T-helper 1 cell treated with Interleukin-12 subunit alpha and Interleukin-12 subunit beta and Interleukin-4 antibody, amounts not matched to agents 30 μg/mL and 1 μg/mL, for 36 hours (primary cell): ENCODE results near the gene CAGE1.

Source experiments
- H3K27ac Mint-ChIP-seq: one replicate; pipeline ENCODE4 v1.8.0; 2021; ENCODE audit warnings: mild to moderate bottlenecking, mixed read lengths
- H3K27me3 Mint-ChIP-seq: one replicate; pipeline ENCODE4 v1.8.0; 2021; ENCODE audit warnings: low read depth, mixed read lengths
- H3K36me3 Mint-ChIP-seq: one replicate; pipeline ENCODE4 v1.8.0; 2021; ENCODE audit warnings: low read depth, mixed read lengths
- H3K4me1 Mint-ChIP-seq: one replicate; pipeline ENCODE4 v1.8.0; 2021; ENCODE audit warnings: low read depth, mixed read lengths
- H3K4me3 Mint-ChIP-seq: one replicate; pipeline ENCODE4 v1.8.0; 2021; ENCODE audit warnings: mild to moderate bottlenecking, moderate library complexity, mixed read lengths
- H3K9me3 Mint-ChIP-seq: one replicate; pipeline ENCODE4 v1.8.0; 2021; ENCODE audit warnings: mixed read lengths

CAGE1 gene

DNA sequence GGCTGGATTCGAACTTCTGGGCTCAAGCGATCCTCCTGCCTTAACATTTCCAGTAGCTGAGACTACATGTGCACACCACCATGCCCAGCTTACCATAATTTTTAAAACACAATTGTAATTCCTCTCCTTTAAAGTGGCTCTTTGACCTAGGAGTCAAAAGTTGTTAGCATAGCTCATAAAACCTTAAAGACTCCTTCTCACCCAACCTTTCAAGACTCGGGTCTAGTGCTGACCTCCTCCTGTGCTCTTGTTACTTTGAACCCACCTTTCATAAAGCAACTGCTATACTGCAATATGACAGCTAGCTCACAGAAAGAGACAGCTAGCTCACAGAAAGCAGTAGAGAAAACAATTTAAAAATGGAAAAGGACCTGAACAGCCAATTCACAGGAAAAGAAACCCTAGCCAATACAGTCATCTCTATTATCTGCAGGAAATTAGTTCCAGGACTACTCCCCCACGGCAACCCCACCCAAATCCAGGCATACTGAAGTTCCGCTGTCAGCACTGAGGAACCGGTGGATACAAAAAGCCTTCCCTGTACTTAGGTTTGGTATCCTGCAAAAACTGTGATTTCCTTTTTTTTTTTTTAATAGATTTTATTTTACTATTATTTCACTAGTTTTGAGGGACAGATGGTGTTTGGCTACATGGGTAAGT is 96.8 kb downstream of the CAGE1 start:
- Mint-ChIP-seq H3K9me3 (no peaks in the 10 kb centered on the region), H3K36me3 (peaks cover 46% of the 10 kb centered on the region), H3K27me3 (no peaks in the 10 kb centered on the region), H3K27ac (no peak overlapping the region), H3K4me3 (no peak overlapping the region), H3K4me1 (peaks cover 7% of the 10 kb centered on the region)

DNA sequence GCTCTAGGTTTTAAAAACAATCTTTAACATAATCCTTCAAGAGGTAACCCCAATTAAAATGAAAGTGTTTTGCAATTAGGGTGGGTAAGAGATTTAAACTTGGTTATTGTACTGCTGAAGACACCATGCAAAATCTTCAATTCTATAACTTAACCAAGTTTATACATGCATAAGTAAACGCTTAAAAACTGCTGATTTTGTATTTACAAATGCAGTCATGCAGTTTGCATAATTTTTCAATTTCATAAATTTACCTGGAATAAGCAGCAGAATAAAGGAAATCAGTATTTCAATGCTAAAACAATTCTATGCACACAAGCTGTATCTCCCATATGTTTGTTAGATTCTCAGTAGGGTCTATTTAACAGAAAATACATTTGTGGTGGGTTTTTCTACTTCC is 99.5 kb downstream of the CAGE1 start:
- no peaks in the 10 kb centered on the region for H3K9me3 Mint-ChIP-seq
- H3K36me3 Mint-ChIP-seq: peaks cover 55% of the 10 kb centered on the region
- no peak overlapping the region for H3K27ac Mint-ChIP-seq
- H3K27me3 Mint-ChIP-seq: no peaks in the 10 kb centered on the region
- H3K4me1 Mint-ChIP-seq: peaks cover 8% of the 10 kb centered on the region
- H3K4me3 Mint-ChIP-seq: no peak overlapping the region

DNA sequence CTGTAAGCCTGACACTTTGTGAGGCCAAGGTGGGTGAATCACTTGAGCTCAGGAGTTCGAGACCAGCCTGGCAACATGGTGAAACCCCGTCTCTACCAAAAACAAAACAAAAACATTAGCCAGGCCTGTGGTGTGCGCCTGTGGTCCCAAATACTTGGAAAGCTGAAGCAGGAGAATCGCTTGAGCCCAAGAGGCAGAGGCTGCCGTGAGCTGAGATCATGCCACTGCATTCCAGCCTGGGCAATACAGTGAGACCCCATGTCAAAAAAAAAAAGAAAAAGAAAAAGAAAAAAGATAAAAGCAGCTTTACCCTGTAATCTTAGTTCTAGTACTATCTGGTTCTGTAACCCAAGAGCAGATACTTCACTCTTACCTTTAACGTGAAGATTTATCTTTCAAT is 104.1 kb downstream of the CAGE1 start:
- Mint-ChIP-seq H3K4me3 (no peak overlapping the region), H3K9me3 (no peaks in the 10 kb centered on the region), H3K27me3 (no peaks in the 10 kb centered on the region), H3K27ac (no peak overlapping the region), H3K4me1 (peaks cover 20% of the 10 kb centered on the region), H3K36me3 (peaks cover 50% of the 10 kb centered on the region)

DNA sequence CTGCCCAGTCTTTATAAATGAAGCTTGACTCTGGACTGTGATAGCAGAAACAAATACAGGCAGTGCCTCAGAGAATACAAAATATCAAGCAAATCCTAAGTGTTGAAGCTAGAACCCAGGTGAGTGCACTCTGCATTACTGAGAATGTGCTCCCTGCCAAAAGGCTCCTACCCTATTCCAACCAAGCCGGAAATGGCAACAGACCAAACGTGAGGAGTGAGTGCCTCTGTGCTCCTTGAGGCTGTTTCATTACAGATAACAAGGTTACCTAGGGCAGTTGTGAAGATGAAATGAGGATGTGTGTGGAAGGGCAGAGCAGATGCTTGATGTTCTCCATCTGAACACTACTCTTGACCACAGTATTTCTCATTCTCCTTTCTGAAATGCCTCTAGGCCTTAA is 105.9 kb downstream of the CAGE1 start:
- Mint-ChIP-seq H3K36me3 (peaks cover 35% of the 10 kb centered on the region), H3K27ac (no peak overlapping the region), H3K27me3 (no peaks in the 10 kb centered on the region), H3K4me3 (no peak overlapping the region), H3K4me1 (peaks cover 20% of the 10 kb centered on the region), H3K9me3 (no peaks in the 10 kb centered on the region)

DNA sequence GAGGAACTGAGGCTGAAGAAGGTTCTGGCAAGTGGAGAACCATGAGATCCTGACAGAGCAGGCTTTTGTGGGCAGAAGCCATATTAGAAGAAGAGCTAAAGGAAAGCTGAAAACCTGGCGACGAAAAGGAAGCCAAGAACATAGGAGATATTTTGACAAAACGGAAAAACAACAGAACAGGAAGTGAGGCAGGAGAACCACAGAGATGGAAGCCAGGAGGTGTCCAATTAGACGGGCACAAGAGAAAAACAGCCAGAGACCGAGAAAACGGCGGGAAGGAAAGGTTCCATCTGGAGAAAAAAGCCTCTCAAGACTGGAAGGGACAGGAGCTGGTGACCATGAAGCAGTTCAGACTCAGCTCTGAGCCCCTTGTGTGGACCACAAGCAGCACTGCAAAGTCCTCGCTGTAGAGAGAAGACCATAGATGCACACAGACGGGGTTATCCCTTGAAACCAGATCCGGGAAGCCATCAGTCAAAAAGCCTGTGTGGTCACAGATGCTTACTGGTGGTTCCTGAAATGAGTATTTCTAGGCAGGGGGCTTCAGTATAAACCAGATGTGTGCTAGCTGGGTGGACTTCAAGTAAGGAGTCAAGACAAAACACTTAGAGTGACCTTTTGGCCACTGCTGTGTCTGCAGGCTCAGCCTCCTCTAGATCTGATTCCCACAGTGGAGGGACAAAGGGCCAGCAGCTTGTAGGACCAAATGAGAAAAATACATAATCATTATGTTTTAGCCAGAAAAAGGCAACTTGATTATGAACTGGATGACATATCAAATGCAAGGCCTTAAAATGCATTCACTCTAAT is 107.2 kb downstream of the CAGE1 start:
- H3K27me3 Mint-ChIP-seq: no peaks in the 10 kb centered on the region
- H3K27ac Mint-ChIP-seq: peak overlapping the region; percentile 39
- H3K9me3 Mint-ChIP-seq: no peaks in the 10 kb centered on the region
- H3K4me1 Mint-ChIP-seq: peaks cover 19% of the 10 kb centered on the region
- peaks cover 25% of the 10 kb centered on the region for H3K36me3 Mint-ChIP-seq
- H3K4me3 Mint-ChIP-seq: peak overlapping the region; percentile 4
